Panc1 (cell line): ENCODE measurements around the gene LTA4H. TPM values are rescaled to one million over a fixed set of nuclear protein-coding genes. Genes with fewer than 3 reads are reported as not detected.

ENCODE experiments used
- ATAC-seq: fragments of 200-7000 bp; cut with Tn5 transposase; 2 replicates; pipeline ENCODE4 v1.9.1; 2020; ENCODE audit warnings: mild to moderate bottlenecking, moderate library complexity
- BruUV-seq: library from RNA; stranded (reverse); fragments of 400-500 nt; replicated peaks from 2 replicates; lab custom pipeline; 2021; lab: Mats Ljungman, UMichigan
- CTCF ChIA-PET: fragments of 300-600 bp; sonication (Branson Sonifier 250); formaldehyde crosslinking; loops from one replicate; lab custom pipeline; 2022; ENCODE audit warnings: antibody characterized with exemption; lab: Charles Lee
- POLR2A ChIA-PET: fragments of 300-600 bp; sonication (Branson Sonifier 250); formaldehyde crosslinking; loops from one replicate; lab custom pipeline; 2022; ENCODE audit warnings: antibody characterized with exemption; lab: Charles Lee
- DNase-seq: peaks from one replicate; pipeline ENCODE4 v3.0.0-alpha.2; 2010; ENCODE audit warnings: low read depth, low spot score
- H3K27ac ChIP-seq: 2 replicates; pipeline ENCODE4 v1.5.1; 2011; ENCODE audit warnings: mild to moderate bottlenecking, low read length, inconsistent platforms
- H3K27me3 ChIP-seq: fragments of 200-500 bp; sonication (Bioruptor generic); 2 replicates; pipeline ENCODE4 v1.6.0; 2014; ENCODE audit warnings: low read length, inconsistent platforms; ENCODE audit not compliant: control insufficient read depth, insufficient read depth
- H3K36me3 ChIP-seq: fragments of 200-500 bp; sonication (Bioruptor generic); 2 replicates; pipeline ENCODE4 v1.5.1; 2014; ENCODE audit warnings: inconsistent platforms, mild to moderate bottlenecking, low read length, moderate library complexity; ENCODE audit not compliant: control insufficient read depth, insufficient read depth
- H3K4me1 ChIP-seq: 2 replicates; pipeline ENCODE4 v1.5.1; 2011; ENCODE audit warnings: inconsistent platforms, mild to moderate bottlenecking, low read length, moderate library complexity; ENCODE audit not compliant: control insufficient read depth, insufficient read depth
- H3K4me3 ChIP-seq, 2 experiments: 2 replicates each; pipeline ENCODE4 v1.5.1; 2011 to 2012; ENCODE audit warnings: low read depth in 2 of 2, low read length in 2 of 2, mild to moderate bottlenecking in 2 of 2, inconsistent platforms in 1 of 2, moderate library complexity in 1 of 2
- H3K9me3 ChIP-seq: fragments of 200-500 bp; sonication (Bioruptor generic); 2 replicates; pipeline ENCODE4 v1.5.1; 2014; ENCODE audit warnings: low read depth, mild to moderate bottlenecking, inconsistent platforms, low read length, moderate library complexity; ENCODE audit not compliant: control insufficient read depth, insufficient read depth
- CTCF ChIP-seq: fragments of 450-650 bp; IDR thresholded peaks from 2 replicates; pipeline ENCODE4 v1.5.1; 2017; ENCODE audit warnings: mild to moderate bottlenecking
- POLR2AphosphoS5 ChIP-seq: IDR thresholded peaks from 2 replicates; pipeline ENCODE4 v1.6.1; 2012; ENCODE audit warnings: mild to moderate bottlenecking, low read depth, low read length, moderate library complexity
- REST ChIP-seq, 2 experiments: IDR thresholded peaks; 2 replicates each; pipeline ENCODE4 v1.6.1; 2011 to 2012; ENCODE audit warnings: low read depth in 2 of 2, control low read depth in 1 of 2, low read length in 1 of 2, mild to moderate bottlenecking in 1 of 2, moderate library complexity in 1 of 2; ENCODE audit not compliant: insufficient read depth in 1 of 2
- SIN3A ChIP-seq: IDR thresholded peaks from 2 replicates; pipeline ENCODE4 v1.6.1; 2012; ENCODE audit warnings: low read depth, mild to moderate bottlenecking, low read length, moderate library complexity, borderline replicate concordance; ENCODE audit not compliant: insufficient read depth
- TCF7L2 ChIP-seq: IDR thresholded peaks from 2 replicates; pipeline ENCODE4 v1.6.1; 2011; ENCODE audit warnings: mild to moderate bottlenecking, low read depth, low read length, inconsistent platforms
- in situ Hi-C: cut with HindIII; loops from 2 replicates; pipeline ENCODE4 v1.10.0; 2016; ENCODE audit warnings: low sequenced_read_pairs, low pct_unique_long_range_greater_than_20kb
- intact Hi-C: fragments of 100-400 bp; cut with micrococcal nuclease; formaldehyde crosslinking; loops from one replicate; pipeline ENCODE4 v1.10.0; 2022; ENCODE audit not compliant: unreplicated experiment
- total RNA-seq: library from RNA; stranded (reverse); gene quantifications from one replicate; pipeline ENCODE4 v1.2.1, GENCODE V29; 2021; ENCODE audit not compliant: unreplicated experiment

The LTA4H gene
- total RNA-seq, 1 experiment from 2014 or later = 59.6 TPM

- intact Hi-C loops = no loop called here
- ChIA-PET CTCF (interaction anchor here (0.6 kb wide), 1 partner anchor 21 kb away, joined by 7 read pairs; no protein-coding TSS in a partner anchor), POLR2A (no interaction called here)
- TF ChIP-seq TCF7L2 (no peak), SIN3A (no peak), POLR2AphosphoS5 (no peak), CTCF (no peak), REST (IDR thresholded peaks at IDR 0.05; ENCODE audit: insufficient read depth in 1 of 2, low read depth in 2 of 2, low read length in 1 of 2) (no peak)
- H3K27me3 ChIP-seq = peaks cover 4% of the 10 kb centered on the region; the same call in 1 of the 2 replicates
- H3K36me3 ChIP-seq = no peaks in the 10 kb centered on the region
- no peaks in the 10 kb centered on the region for H3K9me3 ChIP-seq
- H3K27ac ChIP-seq = no peak overlapping the region
- no peaks in the 10 kb centered on the region for H3K4me1 ChIP-seq
- in situ Hi-C loops = no loop called here
- ATAC-seq (no peak), DNase-seq (no peak)
- no peak overlapping the region for H3K4me3 ChIP-seq
- BruUV-seq = no TSS peak
These were observed 57.0 kb downstream of the LTA4H start for GRCh38 chr12:95978351-95978750.

GRCh38 chr12:95977764-95978305 is 57.6 kb downstream of the LTA4H start:
- no peak overlapping the region for H3K4me3 ChIP-seq
- no peak for TF ChIP-seq CTCF
- no peak for TF ChIP-seq POLR2AphosphoS5
- TF ChIP-seq TCF7L2 = no peak
- TF ChIP-seq SIN3A = no peak
- TF ChIP-seq REST (IDR thresholded peaks at IDR 0.05; ENCODE audit: insufficient read depth in 1 of 2, low read depth in 2 of 2, low read length in 1 of 2) = no peak
- CTCF ChIA-PET = interaction anchor here (0.6 kb wide), 1 partner anchor 22 kb away, joined by 7 read pairs; no protein-coding TSS in a partner anchor
- no peaks in the 10 kb centered on the region for H3K36me3 ChIP-seq
- no peaks in the 10 kb centered on the region for H3K4me1 ChIP-seq
- H3K27me3 ChIP-seq = peaks cover 4% of the 10 kb centered on the region; the same call in 1 of the 2 replicates
- in situ Hi-C loops = no loop called here
- no peaks in the 10 kb centered on the region for H3K9me3 ChIP-seq
- no peak overlapping the region for H3K27ac ChIP-seq
- ATAC-seq (no peak), DNase-seq (no peak)
- POLR2A ChIA-PET = no interaction called here
- intact Hi-C loops = no loop called here
- BruUV-seq = no TSS peak
